Neural cell (in vitro differentiated cells): ENCODE measurements around the gene KRT40. TPM values are rescaled to one million over a fixed set of nuclear protein-coding genes. Genes with fewer than 3 reads are reported as not detected.

Source experiments
- H2AFZ ChIP-seq: fragments of 200-600, 300-800 bp; sonication (generic), shearing (Covaris generic); 2 replicates; pipeline ENCODE4 v1.6.0; 2014; ENCODE audit warnings: low read depth, mild to moderate bottlenecking, antibody characterized with exemption, low read length, moderate library complexity
- H3F3A ChIP-seq: fragments of 200-600 bp; shearing (Covaris generic); 2 replicates; pipeline ENCODE4 v1.6.1; 2016; ENCODE audit warnings: mild to moderate bottlenecking, moderate library complexity, mixed read lengths, antibody characterized with exemption, low read length; ENCODE audit not compliant: insufficient read depth, poor library complexity, severe bottlenecking
- H3K27ac ChIP-seq: fragments of 200-600, 300-800 bp; sonication (generic), shearing (Covaris generic); 2 replicates; pipeline ENCODE4 v1.5.1; 2014; ENCODE audit warnings: mild to moderate bottlenecking, low read length, moderate library complexity
- H3K27me3 ChIP-seq: fragments of 300-800, 200-600 bp; sonication (generic), shearing (Covaris generic); 2 replicates; pipeline ENCODE4 v1.6.0; 2014; ENCODE audit warnings: mild to moderate bottlenecking, low read depth, low read length, moderate library complexity; ENCODE audit not compliant: insufficient read depth
- H3K36me3 ChIP-seq: fragments of 300-800, 200-600 bp; sonication (generic), shearing (Covaris generic); 2 replicates; pipeline ENCODE4 v1.5.1; 2014; ENCODE audit warnings: mild to moderate bottlenecking, antibody characterized with exemption, low read length, moderate library complexity; ENCODE audit not compliant: insufficient read depth
- H3K4me2 ChIP-seq: fragments of 300-800, 200-600 bp; sonication (generic), shearing (Covaris generic); 2 replicates; pipeline ENCODE4 v1.6.0; 2014; ENCODE audit warnings: mild to moderate bottlenecking, low read length
- H3K4me3 ChIP-seq: fragments of 300-800, 200-600 bp; sonication (generic), shearing (Covaris generic); 2 replicates; pipeline ENCODE4 v1.5.1; 2014; ENCODE audit warnings: mild to moderate bottlenecking, low read length, moderate library complexity
- H3K79me2 ChIP-seq: fragments of 200-600 bp; shearing (Covaris generic); replicated peaks from 2 replicates; pipeline ENCODE4 v1.6.0; 2014; ENCODE audit warnings: mild to moderate bottlenecking, low read length, moderate library complexity; ENCODE audit not compliant: insufficient read depth
- H3K9ac ChIP-seq: fragments of 300-800, 200-600 bp; sonication (generic), shearing (Covaris generic); 2 replicates; pipeline ENCODE4 v1.6.1; 2016; ENCODE audit warnings: mild to moderate bottlenecking, low read length, mixed read lengths
- H3K9me2 ChIP-seq: fragments of 200-600 bp; shearing (Covaris generic); 2 replicates; pipeline ENCODE4 v1.6.1; 2016; ENCODE audit warnings: mild to moderate bottlenecking, low read length, mixed read lengths; ENCODE audit not compliant: insufficient read depth
- H3K9me3 ChIP-seq: fragments of 200-600, 300-800 bp; sonication (generic), shearing (Covaris generic); 2 replicates; pipeline ENCODE4 v1.6.1; 2016; ENCODE audit warnings: mild to moderate bottlenecking, mixed run types, low read length, moderate library complexity, mixed read lengths
- H4K20me1 ChIP-seq: fragments of 200-600 bp; shearing (Covaris generic); 2 replicates; pipeline ENCODE4 v1.6.1; 2016; ENCODE audit warnings: mild to moderate bottlenecking, mixed run types; ENCODE audit not compliant: insufficient read depth
- CTCF ChIP-seq: fragments of 450-650 bp; IDR thresholded peaks from 2 replicates; pipeline ENCODE4 v1.5.1; 2014; ENCODE audit warnings: antibody characterized with exemption, mild to moderate bottlenecking, moderate library complexity; ENCODE audit not compliant: poor library complexity, severe bottlenecking
- EP300 ChIP-seq: fragments of 450-650 bp; conservative IDR thresholded peaks from 2 replicates; pipeline ENCODE4 v1.6.1; 2014; ENCODE audit warnings: antibody characterized with exemption, mild to moderate bottlenecking, moderate library complexity; ENCODE audit not compliant: poor library complexity, severe bottlenecking
- EZH2 ChIP-seq: fragments of 200-600, 300-800 bp; shearing (Covaris generic), sonication (generic); IDR thresholded peaks from 2 replicates; pipeline ENCODE4 v1.6.1; 2014; ENCODE audit warnings: antibody characterized with exemption, low read length, borderline replicate concordance, mild to moderate bottlenecking; ENCODE audit not compliant: insufficient read depth, poor library complexity, severe bottlenecking
- MXI1 ChIP-seq: fragments of 450-650 bp; conservative IDR thresholded peaks from 2 replicates; pipeline ENCODE4 v1.6.1; 2014; ENCODE audit warnings: antibody characterized with exemption, mild to moderate bottlenecking; ENCODE audit not compliant: poor library complexity, severe bottlenecking
- POLR2AphosphoS5 ChIP-seq: IDR thresholded peaks from 2 replicates; pipeline ENCODE4 v1.6.1; 2012
- RAD21 ChIP-seq: fragments of 450-650 bp; conservative IDR thresholded peaks from 2 replicates; pipeline ENCODE4 v1.6.1; 2014; ENCODE audit warnings: antibody characterized with exemption, mild to moderate bottlenecking, moderate library complexity
- REST ChIP-seq: IDR thresholded peaks from 2 replicates; pipeline ENCODE4 v1.6.1; 2012; ENCODE audit warnings: borderline replicate concordance
- SMC3 ChIP-seq: fragments of 450-650 bp; conservative IDR thresholded peaks from 2 replicates; pipeline ENCODE4 v1.6.1; 2014; ENCODE audit warnings: antibody characterized with exemption, mild to moderate bottlenecking, moderate library complexity; ENCODE audit not compliant: poor library complexity
- TAF1 ChIP-seq: IDR thresholded peaks from 2 replicates; pipeline ENCODE4 v1.6.1; 2012; ENCODE audit warnings: low read depth
- polyA plus RNA-seq: library from polyadenylated mRNA; depleted of rRNA; stranded (reverse); fragments of >200 nt; gene quantifications from 2 replicates; pipeline ENCODE4 v1.2.3, GENCODE V29; 2014

KRT40 gene
- polyA plus RNA-seq, 1 donor from 2014 or later: not detected

- Histone ChIP-seq H3K79me2 (no peaks in the 10 kb centered on the region), H4K20me1 (no peaks in the 10 kb centered on the region), H3K9ac (no peak overlapping the region), H3F3A (no peaks in the 10 kb centered on the region), H3K9me2 (no peaks in the 10 kb centered on the region), H3K4me2 (no peak overlapping the region), H3K36me3 (no peaks in the 10 kb centered on the region), H3K4me3 (no peak overlapping the region), H3K27ac (no peak overlapping the region), H2AFZ (no peak overlapping the region), H3K27me3 (no peaks in the 10 kb centered on the region), H3K9me3 (no peaks in the 10 kb centered on the region)
- TF ChIP-seq RAD21: no peak
- TF ChIP-seq MXI1: no peak
- TF ChIP-seq CTCF: no peak
- TF ChIP-seq EZH2: no peak
- no peak for TF ChIP-seq POLR2AphosphoS5
- TF ChIP-seq TAF1: no peak
- TF ChIP-seq REST: no peak
- no peak for TF ChIP-seq EP300
- no peak for TF ChIP-seq SMC3
Measured at GRCh38 chr17:41009936-41010335, 25.8 kb upstream of the KRT40 start.

- Histone ChIP-seq H3K27me3 (no peaks in the 10 kb centered on the region), H3K9ac (no peak overlapping the region), H3K36me3 (no peaks in the 10 kb centered on the region), H3K4me3 (no peak overlapping the region), H3K9me2 (no peaks in the 10 kb centered on the region), H3F3A (no peaks in the 10 kb centered on the region), H3K79me2 (no peaks in the 10 kb centered on the region), H4K20me1 (no peaks in the 10 kb centered on the region), H2AFZ (no peak overlapping the region), H3K4me2 (no peak overlapping the region), H3K27ac (no peak overlapping the region), H3K9me3 (no peaks in the 10 kb centered on the region)
- TF ChIP-seq REST: no peak
- no peak for TF ChIP-seq MXI1
- TF ChIP-seq RAD21: no peak
- TF ChIP-seq EP300: no peak
- no peak for TF ChIP-seq SMC3
- no peak for TF ChIP-seq EZH2
- TF ChIP-seq POLR2AphosphoS5: no peak
- TF ChIP-seq TAF1: no peak
- no peak for TF ChIP-seq CTCF
Measured at GRCh38 chr17:41009301-41009760, 25.2 kb upstream of the KRT40 start.
